TTC549 (cell line): Measurements from ENCODE around the gene WDR43.

ENCODE experiments used
- FAIRE-seq: peaks from 2 replicates; lab custom pipeline; 2012; peaks lifted over from hg19 to GRCh38; lab: Jason Lieb, UNC

The WDR43 gene

DNA sequence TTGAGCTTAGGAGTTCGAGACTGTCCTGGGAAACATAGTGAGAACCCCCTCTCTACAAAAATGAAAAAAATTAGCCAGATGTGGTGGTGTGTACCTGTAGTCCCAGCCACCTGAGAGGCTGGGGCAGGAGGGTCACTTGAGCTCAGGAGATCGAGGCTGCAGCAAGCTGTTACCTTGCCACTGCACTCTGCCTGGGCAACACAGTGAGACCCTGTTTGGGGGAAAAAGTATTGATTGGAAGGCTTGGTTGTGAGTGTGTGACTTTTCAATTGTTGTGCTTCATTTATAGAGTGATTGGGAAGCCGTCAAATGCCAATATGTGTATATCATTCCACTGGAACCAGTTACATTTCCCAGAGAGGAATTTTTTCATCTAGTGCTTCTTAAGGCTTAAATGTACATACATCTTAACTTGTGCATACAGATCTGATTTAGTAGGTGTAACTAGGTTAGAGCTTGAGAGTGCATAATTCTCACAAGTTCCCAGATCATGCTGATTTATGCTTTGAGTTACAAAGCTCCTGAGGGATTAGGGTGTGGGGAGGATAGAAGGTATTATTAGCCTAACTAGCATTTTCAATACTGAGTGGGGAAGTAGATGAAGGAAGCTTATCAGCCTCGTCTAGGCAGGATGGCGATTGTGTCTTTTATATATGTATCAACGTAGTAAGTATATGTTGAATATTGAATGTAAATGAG is 15.3 kb downstream of the WDR43 start:
- FAIRE-seq, result no peak

DNA sequence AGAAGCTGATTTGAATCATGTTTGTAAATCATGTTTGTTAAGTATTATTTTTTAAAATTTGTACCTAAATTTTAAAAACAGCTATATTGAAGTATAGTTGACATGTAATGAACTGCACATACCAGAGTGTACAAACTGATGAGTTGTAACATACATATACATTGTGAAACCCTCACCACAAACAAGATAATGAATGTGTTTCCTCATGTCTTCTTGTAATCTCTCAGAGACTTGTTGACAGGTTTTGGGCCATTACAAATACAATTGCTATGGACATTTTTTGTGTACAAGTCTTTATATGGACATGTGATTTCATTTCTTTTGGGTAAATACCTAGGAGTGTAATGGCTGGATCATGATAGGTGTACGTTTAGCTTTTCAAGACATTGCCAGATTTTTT is 21.5 kb downstream of the WDR43 start:
- no peak for FAIRE-seq

GRCh38 chr2:28926847-28927246 is 32.4 kb downstream of the WDR43 start:
- FAIRE-seq, result no peak

- no peak for FAIRE-seq
These were observed 33.0 kb downstream of the WDR43 start for GRCh38 chr2:28927469-28927868.

GRCh38 chr2:28927878-28928277 is 33.4 kb downstream of the WDR43 start:
- FAIRE-seq, result no peak

GRCh38 chr2:28929581-28929980 is 35.1 kb downstream of the WDR43 start:
- FAIRE-seq, result no peak

DNA sequence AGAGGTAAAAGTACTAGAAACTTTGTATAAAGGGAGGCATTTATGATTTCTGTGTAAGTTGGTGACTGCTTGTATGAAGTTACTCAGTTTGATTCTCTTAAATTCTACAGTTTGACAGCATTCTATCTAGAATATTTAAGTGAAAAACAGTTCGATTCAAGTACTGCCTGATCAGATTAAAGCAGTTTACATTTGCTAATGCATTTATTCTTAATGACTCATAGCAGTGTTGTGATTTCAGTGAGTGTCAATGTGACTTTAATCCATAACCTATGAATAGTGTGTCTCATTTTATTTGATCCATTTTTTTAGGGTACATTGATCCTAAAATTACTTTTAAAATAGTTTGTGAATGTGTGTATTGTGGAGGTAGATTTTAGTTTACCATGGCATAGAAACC is 35.7 kb downstream of the WDR43 start:
- FAIRE-seq, result no peak

- no peak for FAIRE-seq
These were observed 40.3 kb downstream of the WDR43 start for GRCh38 chr2:28934769-28935168.

DNA sequence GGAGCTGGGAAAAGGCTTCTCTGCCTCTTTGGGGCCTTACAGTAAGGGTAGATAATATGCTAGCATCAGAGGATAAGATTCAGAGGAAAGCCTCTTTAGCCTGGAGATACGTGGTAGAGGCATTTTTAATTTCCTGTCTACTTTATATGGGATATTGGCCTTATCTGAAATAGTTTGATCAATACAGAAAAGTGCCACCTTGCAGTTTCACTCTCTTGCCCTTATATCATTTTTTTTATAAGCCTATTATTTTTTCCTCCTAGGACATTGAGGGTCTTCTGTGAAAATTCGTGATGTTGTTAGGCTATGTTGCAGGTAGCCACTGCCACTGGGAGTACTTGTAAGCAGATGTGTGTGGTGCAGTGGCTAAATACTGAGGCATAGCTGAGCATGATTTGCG is 46.5 kb downstream of the WDR43 start:
- FAIRE-seq, result no peak

- FAIRE-seq, result no peak
These were observed 50.2 kb downstream of the WDR43 start for GRCh38 chr2:28944535-28945248.

GRCh38 chr2:28948160-28948559 is 53.7 kb downstream of the WDR43 start:
- no peak for FAIRE-seq

- no peak for FAIRE-seq
These were observed 54.7 kb downstream of the WDR43 start for GRCh38 chr2:28949190-28949589.

GRCh38 chr2:28949617-28950305 is 55.3 kb downstream of the WDR43 start:
- FAIRE-seq, result no peak

GRCh38 chr2:28950941-28951630 is 56.6 kb downstream of the WDR43 start:
- no peak for FAIRE-seq

DNA sequence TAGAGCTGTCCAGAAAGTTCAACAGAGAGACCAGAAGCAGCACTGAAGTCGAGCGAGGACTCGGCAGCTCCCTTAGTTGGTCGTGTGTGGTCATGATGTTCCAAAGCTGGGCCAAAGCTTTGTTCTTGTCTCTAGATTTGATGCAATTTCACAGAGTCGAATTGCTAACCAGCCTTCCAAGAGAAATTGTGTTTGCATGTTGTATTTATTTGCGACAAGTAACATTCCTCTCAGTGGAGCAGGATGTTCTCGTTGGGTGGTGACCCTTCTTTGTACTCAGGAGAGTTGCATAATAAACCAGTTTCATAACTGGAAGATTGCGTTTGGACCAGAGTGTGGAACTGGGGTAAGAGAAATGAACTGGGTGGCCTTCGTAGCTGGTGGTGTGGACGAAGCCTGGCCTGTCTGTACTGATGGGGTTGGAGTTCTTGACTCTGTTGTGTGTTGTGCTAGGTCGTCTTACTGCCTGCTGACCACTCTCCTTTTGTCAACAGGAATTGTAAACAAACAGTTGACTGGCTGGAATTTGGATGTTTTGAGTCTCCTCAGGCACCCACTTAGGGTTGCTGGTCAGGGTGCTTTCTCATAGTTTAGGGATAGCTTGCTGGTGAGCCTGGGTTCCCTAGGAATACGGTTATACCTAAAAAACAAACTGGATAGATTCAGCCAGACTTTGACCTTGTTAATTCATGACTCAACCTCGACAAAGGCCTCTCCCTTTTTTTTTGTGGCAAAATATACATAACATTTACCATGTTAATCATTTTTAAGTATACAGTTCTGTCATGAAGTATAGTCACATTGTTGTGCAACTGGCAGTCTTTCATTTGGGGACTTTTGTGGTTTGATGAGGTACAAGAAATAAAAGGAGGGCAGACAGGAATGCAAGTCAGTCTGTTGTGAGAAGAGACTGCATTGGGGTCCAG is 57.7 kb downstream of the WDR43 start:
- peak; percentile 17 for FAIRE-seq

DNA sequence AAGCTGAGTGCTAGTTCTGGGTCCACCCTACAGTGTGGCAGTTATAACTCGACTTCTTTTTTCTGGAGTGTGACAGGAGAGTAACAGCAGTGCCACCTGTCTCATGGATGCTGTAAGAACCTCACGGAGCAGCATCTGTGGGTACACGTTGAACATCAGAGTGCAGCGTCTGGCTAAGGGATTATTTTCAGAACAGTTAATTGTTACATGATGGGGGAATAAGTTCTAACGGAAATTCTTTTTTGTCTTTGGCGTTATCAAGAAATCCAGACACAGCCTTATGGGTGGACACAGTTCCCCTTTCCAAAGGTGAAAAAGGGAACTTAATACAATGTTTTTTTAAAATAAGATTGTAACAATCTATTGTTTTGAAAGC is 58.4 kb downstream of the WDR43 start:
- no peak for FAIRE-seq

DNA sequence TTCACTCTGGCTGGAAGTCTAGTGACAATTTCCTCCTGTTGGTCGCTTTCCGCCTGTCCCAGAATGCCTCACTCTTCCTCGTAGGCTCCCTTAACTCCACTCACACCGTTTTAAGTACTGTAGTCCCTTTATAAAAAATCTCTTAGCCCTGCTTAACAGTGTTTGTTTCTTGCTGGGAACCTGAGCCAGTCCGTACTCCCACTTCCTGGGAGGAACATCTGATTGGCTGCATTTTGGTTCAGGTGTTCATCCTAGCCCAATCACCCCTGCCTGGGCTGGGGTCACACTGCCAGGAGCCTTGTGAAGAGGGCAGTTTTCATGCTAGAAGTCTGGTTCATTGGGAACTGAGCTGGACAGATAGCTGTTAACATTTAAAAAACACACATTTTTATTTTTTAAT is 61.0 kb downstream of the WDR43 start:
- no peak for FAIRE-seq

GRCh38 chr2:28956415-28956826 is 62.0 kb downstream of the WDR43 start:
- FAIRE-seq, result peak; percentile 47

DNA sequence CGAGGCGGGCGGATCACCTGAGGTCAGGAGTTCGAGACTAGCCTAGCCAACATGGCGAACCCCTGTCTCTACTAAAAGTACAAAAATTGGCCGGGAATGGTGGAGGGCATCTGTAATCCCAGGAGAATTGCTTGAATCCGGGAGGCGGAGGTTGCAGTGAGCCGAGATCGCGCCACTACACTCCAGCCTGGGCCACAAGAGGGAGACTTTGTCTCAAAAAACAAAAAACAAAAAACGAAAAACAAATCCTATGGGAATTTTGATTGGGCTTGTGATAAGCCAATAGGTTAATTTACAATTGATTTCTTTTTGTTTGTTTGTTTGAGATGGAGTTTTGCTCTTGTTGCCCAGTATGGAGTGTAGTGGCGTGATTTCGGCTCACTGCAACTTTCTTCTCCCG is 62.4 kb downstream of the WDR43 start:
- peak; percentile 66 for FAIRE-seq

DNA sequence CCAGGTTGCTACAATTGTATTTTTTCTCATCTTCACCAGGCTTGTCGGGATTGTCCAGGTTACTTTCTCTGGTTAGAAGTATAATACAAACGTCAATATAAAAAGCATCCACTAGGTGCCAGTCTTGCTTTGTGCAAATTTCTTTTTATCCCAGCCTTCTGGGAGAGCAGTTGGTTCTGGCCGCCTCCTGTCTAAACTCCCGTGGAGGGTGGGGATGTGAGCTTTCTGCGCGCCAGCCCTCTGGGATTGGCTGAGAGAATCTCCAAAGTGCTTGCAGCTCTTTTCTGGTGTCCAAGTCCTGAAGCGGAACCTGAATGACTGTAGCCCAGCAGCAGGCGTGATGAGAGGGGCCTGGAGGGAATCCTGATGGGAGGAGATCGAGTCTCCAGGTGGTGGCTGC is 64.2 kb downstream of the WDR43 start:
- peak; percentile 95 for FAIRE-seq

DNA sequence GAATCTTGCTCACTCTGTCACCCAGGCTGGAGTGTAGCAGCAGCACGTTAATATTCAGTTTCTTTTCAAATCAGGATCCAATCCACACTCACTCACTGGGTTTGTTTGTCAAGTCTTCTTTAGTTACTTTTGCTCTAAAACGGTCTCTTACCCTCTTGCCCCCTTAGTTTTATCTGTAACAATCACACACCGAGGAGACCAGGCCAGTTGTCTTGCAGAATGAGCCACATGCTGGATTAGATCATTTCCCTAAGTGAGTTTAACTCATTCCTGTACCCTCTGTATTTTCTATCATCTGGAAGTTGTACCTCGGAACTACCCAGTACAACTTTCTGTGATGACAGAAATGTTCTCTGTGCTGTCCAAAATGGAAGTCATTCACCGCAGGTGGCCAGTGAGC is 65.9 kb downstream of the WDR43 start:
- FAIRE-seq, result no peak

DNA sequence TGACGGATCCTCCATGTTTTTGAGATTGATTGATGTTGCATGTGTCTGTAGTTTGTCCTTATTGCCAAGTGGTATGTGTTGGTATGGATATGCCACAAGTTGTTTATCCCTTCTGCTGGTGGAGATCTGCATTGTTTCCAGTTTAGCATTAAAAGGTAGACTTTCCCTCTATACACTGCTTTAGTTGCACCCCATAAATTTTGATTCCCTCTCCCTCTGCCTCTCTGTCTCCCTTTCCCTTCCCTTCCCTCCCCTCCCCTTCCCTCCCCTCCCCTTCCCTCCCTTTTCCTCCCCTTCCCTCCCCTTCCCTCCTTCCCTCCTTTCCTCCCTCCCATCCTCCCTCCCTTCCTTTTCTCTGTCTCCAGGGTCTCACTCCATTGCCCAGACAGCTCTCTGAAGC is 68.0 kb downstream of the WDR43 start:
- FAIRE-seq, result no peak
